ENCODE measurements around the gene KIF1A.

DNA sequence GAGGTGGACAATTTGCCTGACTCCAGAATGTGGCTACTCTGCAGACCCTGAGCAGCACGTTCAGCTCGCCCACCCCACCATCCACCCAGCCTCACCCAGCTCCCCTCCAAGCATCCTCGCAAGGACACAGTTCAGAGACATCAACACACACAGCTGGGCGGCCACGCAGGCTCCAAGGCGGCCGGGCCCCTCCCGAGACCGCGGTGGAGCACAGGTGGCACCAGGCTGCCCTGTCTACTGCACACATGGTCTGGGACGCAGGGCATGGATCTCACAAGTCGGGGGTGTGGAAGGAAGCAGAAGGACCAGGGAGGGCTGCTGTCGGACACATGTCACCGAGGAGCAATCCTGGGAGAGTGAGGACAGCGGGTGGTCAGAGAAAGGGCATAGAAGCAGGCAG is 92.1 kb downstream of the KIF1A start:
- TF ChIP-seq EZH2 (IDR thresholded peaks at IDR 0.05; ENCODE audit: borderline replicate concordance, control insufficient read depth, low read depth, low read length) = no peak
- TF ChIP-seq, protein P1, sequence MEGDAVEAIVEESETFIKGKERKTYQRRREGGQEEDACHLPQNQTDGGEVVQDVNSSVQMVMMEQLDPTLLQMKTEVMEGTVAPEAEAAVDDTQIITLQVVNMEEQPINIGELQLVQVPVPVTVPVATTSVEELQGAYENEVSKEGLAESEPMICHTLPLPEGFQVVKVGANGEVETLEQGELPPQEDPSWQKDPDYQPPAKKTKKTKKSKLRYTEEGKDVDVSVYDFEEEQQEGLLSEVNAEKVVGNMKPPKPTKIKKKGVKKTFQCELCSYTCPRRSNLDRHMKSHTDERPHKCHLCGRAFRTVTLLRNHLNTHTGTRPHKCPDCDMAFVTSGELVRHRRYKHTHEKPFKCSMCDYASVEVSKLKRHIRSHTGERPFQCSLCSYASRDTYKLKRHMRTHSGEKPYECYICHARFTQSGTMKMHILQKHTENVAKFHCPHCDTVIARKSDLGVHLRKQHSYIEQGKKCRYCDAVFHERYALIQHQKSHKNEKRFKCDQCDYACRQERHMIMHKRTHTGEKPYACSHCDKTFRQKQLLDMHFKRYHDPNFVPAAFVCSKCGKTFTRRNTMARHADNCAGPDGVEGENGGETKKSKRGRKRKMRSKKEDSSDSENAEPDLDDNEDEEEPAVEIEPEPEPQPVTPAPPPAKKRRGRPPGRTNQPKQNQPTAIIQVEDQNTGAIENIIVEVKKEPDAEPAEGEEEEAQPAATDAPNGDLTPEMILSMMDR (IDR thresholded peaks at IDR 0.05 in 2 of 3, conservative IDR thresholded peaks at IDR 0.05 in 1 of 3; ENCODE audit: control insufficient read depth in 2 of 3, extremely low read depth in 1 of 3, insufficient read depth in 1 of 3, low read depth in 3 of 3, low read length in 3 of 3) = no peak
